HepG2 (cell line): ENCODE results near the gene PUS1. TPM values are rescaled to one million over a fixed set of nuclear protein-coding genes. Genes with fewer than 3 reads are reported as not detected.
A peak's percentile ranks its signal among the peaks of the same experiment; 100 is the strongest.

Experiments
- ATAC-seq: fragments of 200-7000 bp; cut with Tn5 transposase; 3 replicates; pipeline ENCODE4 v1.9.1; 2020; ENCODE audit warnings: mild to moderate bottlenecking, moderate library complexity
- BruUV-seq: library from RNA; stranded (reverse); fragments of 400-500 nt; replicated peaks from 2 replicates; lab custom pipeline; 2021; lab: Mats Ljungman, UMichigan
- CTCF ChIA-PET: fragments of 300-600 bp; formaldehyde crosslinking; extraction: SDS; loops from one replicate; lab custom pipeline; 2021; ENCODE audit warnings: low total read pairs, inconsistent platforms, low intra/inter-chr PET ratio; lab: Yijun Ruan, JAX
- POLR2A ChIA-PET: fragments of 350-600 bp; sonication (Branson Sonifier 250); formaldehyde crosslinking; loops from one replicate; lab custom pipeline; 2020; ENCODE audit warnings: antibody characterized with exemption, inconsistent platforms; lab: Yijun Ruan, JAX
- DNase-seq: peaks from one replicate; pipeline ENCODE4 v3.0.0-alpha.2; 2015; ENCODE audit warnings: low spot score
- FAIRE-seq: peaks from 3 replicates; lab custom pipeline; 2011; peaks lifted over from hg19 to GRCh38; lab: Jason Lieb, UNC
- H2AFZ ChIP-seq: one replicate; pipeline ENCODE4 v1.6.1; 2011; ENCODE audit warnings: low read length, inconsistent platforms
- H3K27ac ChIP-seq: fragments of 300-600 bp; 3 replicates; pipeline ENCODE4 v1.8.0; 2011; ENCODE audit warnings: mixed run types, mild to moderate bottlenecking, mixed read lengths, low read length, inconsistent platforms; ENCODE audit not compliant: insufficient read depth; ENCODE audit errors: extremely low read length
- H3K27me3 ChIP-seq, 2 experiments: fragments of 200-600 bp in 1 of 2; 2 replicates in 1 of 2; 3 replicates in 1 of 2; pipeline versions ENCODE4 v1.6.0 to v1.8.0; 2011; ENCODE audit warnings: low read length in 2 of 2, mild to moderate bottlenecking in 2 of 2, moderate library complexity in 2 of 2, inconsistent platforms in 1 of 2; ENCODE audit not compliant: insufficient read depth in 2 of 2, control insufficient read depth in 1 of 2
- H3K36me3 ChIP-seq, 2 experiments: fragments of 200-600 bp in 1 of 2; replicated peaks in 1 of 2; 2 replicates in 1 of 2; 3 replicates in 1 of 2; pipeline versions ENCODE4 v1.5.1 to v1.8.0; 2011; ENCODE audit warnings: low read length in 2 of 2, inconsistent platforms in 1 of 2; ENCODE audit not compliant: insufficient read depth in 2 of 2, control insufficient read depth in 1 of 2
- H3K4me1 ChIP-seq: 2 replicates; pipeline ENCODE4 v1.5.1; 2012; ENCODE audit warnings: low read length, inconsistent platforms; ENCODE audit not compliant: insufficient read depth
- H3K4me2 ChIP-seq: 2 replicates; pipeline ENCODE4 v1.6.0; 2011; ENCODE audit warnings: low read depth, low read length, inconsistent platforms
- H3K4me3 ChIP-seq, 3 experiments: fragments of 200-600 bp in 1 of 3; sonication (generic), shearing (Covaris generic) in 1 of 3; replicated peaks in 1 of 3; 2 replicates each; pipeline ENCODE4 v1.5.1; 2011 to 2016; ENCODE audit warnings: low read length in 3 of 3, inconsistent platforms in 2 of 3, low read depth in 2 of 3, mild to moderate bottlenecking in 2 of 3, control low read depth in 1 of 3, mixed read lengths in 1 of 3; ENCODE audit not compliant: insufficient read depth in 1 of 3
- H3K79me2 ChIP-seq: one replicate; pipeline ENCODE4 v1.6.1; 2011; ENCODE audit warnings: low read length, inconsistent platforms; ENCODE audit not compliant: insufficient read depth
- H3K9ac ChIP-seq: 2 replicates; pipeline ENCODE4 v1.6.0; 2011; ENCODE audit warnings: mild to moderate bottlenecking, low read depth, low read length, inconsistent platforms; ENCODE audit not compliant: insufficient read depth
- H3K9me3 ChIP-seq: 2 replicates; pipeline ENCODE4 v1.5.1; 2012; ENCODE audit warnings: mild to moderate bottlenecking, low read length
- H4K20me1 ChIP-seq: 2 replicates; pipeline ENCODE4 v1.6.0; 2011; ENCODE audit warnings: inconsistent platforms, mild to moderate bottlenecking, low read length, moderate library complexity; ENCODE audit not compliant: insufficient read depth
- AGO2 ChIP-seq: fragments of 200-400 bp; formaldehyde crosslinking; optimal IDR thresholded peaks from 2 replicates; pipeline ENCODE3; 2017; ENCODE audit warnings: mild to moderate bottlenecking, low read depth, low read length, moderate library complexity
- ARNT2 ChIP-seq: sonication (generic); formaldehyde crosslinking; IDR thresholded peaks from 2 replicates; pipeline ENCODE4 v1.8.0; 2022; ENCODE audit warnings: mild to moderate bottlenecking, low read depth, missing genetic modification reagents, moderate library complexity
- HMG20B ChIP-seq: conservative IDR thresholded peaks from 2 replicates; pipeline ENCODE4 v1.6.1; 2016; ENCODE audit warnings: missing genetic modification reagents, missing compliant biosample characterization
- ZNF687 ChIP-seq: sonication (generic); formaldehyde crosslinking; IDR thresholded peaks from 2 replicates; pipeline ENCODE4 v1.5.1; 2020; ENCODE audit warnings: mild to moderate bottlenecking, missing genetic modification reagents, moderate library complexity
- WGBS: methylation state at CpG from one replicate; pipeline ENCODE4 v1.1.6; 2017; ENCODE audit warnings: low lambda C conversion rate; 5-methylcytosine and 5-hydroxymethylcytosine counted together
- in situ Hi-C: cut with HindIII; loops from 2 replicates; pipeline ENCODE4 v1.10.0; 2017; ENCODE audit warnings: low pct_unique_long_range_greater_than_20kb; ENCODE audit not compliant: extremely low pct_ligation_motif_present
- intact Hi-C: fragments of 100-400 bp; cut with micrococcal nuclease; formaldehyde crosslinking; loops from one replicate; pipeline ENCODE4 v1.10.0; 2022; ENCODE audit not compliant: unreplicated experiment
- polyA plus RNA-seq, 8 experiments: library from polyadenylated mRNA; depleted of rRNA in 3 of 8; stranded (reverse) in 7 of 8; unstranded in 1 of 8; fragments of >200 nt; fragmentation: Illumina TruSeq in 4 of 8; extraction: Trizol in 4 of 8; gene quantifications; 2 replicates each; pipeline versions ENCODE4 v1.2.1 to v1.2.3, GENCODE V29; 2011 to 2016; ENCODE audit warnings: low read depth in 4 of 8, missing spikeins in 1 of 8, mixed read lengths in 1 of 8; ENCODE audit not compliant: insufficient read depth in 1 of 8
- total RNA-seq, 5 experiments: library from RNA; depleted of rRNA; stranded (reverse); fragments of >200 nt; fragmentation: Illumina TruSeq; extraction: Trizol; gene quantifications; 2 replicates each; pipeline ENCODE4 v1.2.3, GENCODE V29; 2016; ENCODE audit warnings: low read depth in 1 of 5

Gene PUS1
- total and polyA plus RNA-seq, 2 of the 13 experiments (the other 11 are each of a cell fraction or from before 2014, with no cell fraction given), result 19.2 to 24.7 TPM

- CTCF ChIA-PET, result no interaction called here
- no peak overlapping the region for H3K27ac ChIP-seq
- in situ Hi-C loops (no loop called here), intact Hi-C loops (no loop called here)
- peaks cover 10% of the 10 kb centered on the region for H3K79me2 ChIP-seq
- no peak overlapping the region for H3K9ac ChIP-seq
- peaks cover 9% of the 10 kb centered on the region for H3K4me1 ChIP-seq
- no TSS peak for BruUV-seq
- POLR2A ChIA-PET, result no interaction called here
- no peak overlapping the region for H3K4me2 ChIP-seq
- FAIRE-seq (no peak), DNase-seq (no peak), ATAC-seq (no peak)
- H3K27me3 ChIP-seq, result no peaks in the 10 kb centered on the region
- WGBS, result 100% methylated on average over 3 of the region's 6 CpGs
- H4K20me1 ChIP-seq, result peaks cover 39% of the 10 kb centered on the region; the same call in 1 of the 2 replicates
- H2AFZ ChIP-seq, result no peak overlapping the region
- H3K4me3 ChIP-seq, result no peak overlapping the region
- no peaks in the 10 kb centered on the region for H3K9me3 ChIP-seq
- TF ChIP-seq ZNF687 (CRISPR knock-in tag) (peak; percentile 18; the same call in 1 of the 2 replicates), ARNT2 (CRISPR knock-in tag) (no peak), AGO2 (peak; percentile 28), HMG20B (CRISPR knock-in tag) (no peak)
- TF ChIP-seq, all 625 proteins: peak for 2
- peaks cover 1 to 5% of the 10 kb centered on the region in 2 experiments; a peak in 3 of 5 replicates for H3K36me3 ChIP-seq
These were observed 28.7 kb upstream of the PUS1 start for GRCh38 chr12:131900397-131900796.
